Sigmoid colon (tissue), 7 donors: Measurements from ENCODE around the gene ABCG2. TPM values are rescaled to one million over a fixed set of nuclear protein-coding genes. Genes with fewer than 3 reads are reported as not detected.

Source experiments
- DNase-seq: peaks from one replicate; pipeline ENCODE4 v3.0.0-alpha.2; 2019
- H3K27ac ChIP-seq, 4 donors: fragments of 200-600 bp; sonication (generic); one replicate each; pipeline ENCODE4 v1.5.1; 2016 to 2019; ENCODE audit warnings: mild to moderate bottlenecking in 1 of 4
- H3K27me3 ChIP-seq, 3 donors: fragments of 200-600 bp; sonication (generic); one replicate each; pipeline ENCODE4 v1.5.1; 2019; ENCODE audit warnings: mild to moderate bottlenecking in 1 of 3
- H3K36me3 ChIP-seq, 4 donors: fragments of 200-600 bp; sonication (generic); one replicate each; pipeline ENCODE4 v1.5.1; 2016 to 2019
- H3K4me1 ChIP-seq, 4 donors: fragments of 200-600 bp; sonication (generic); one replicate each; pipeline ENCODE4 v1.5.1; 2017 to 2019
- H3K4me3 ChIP-seq, 4 donors: fragments of 200-600 bp; sonication (generic); one replicate each; pipeline ENCODE4 v1.5.1; 2017 to 2019; ENCODE audit warnings: mild to moderate bottlenecking in 2 of 4, moderate library complexity in 1 of 4
- H3K9me3 ChIP-seq, 4 donors: fragments of 200-600 bp in 3 of 4; sonication (generic) in 3 of 4; one replicate each; pipeline versions ENCODE4 v1.5.1 to v1.6.1; 2013 to 2019
- EP300 ChIP-seq, 4 donors: sonication (generic); formaldehyde crosslinking; IDR thresholded peaks; one replicate each; pipeline ENCODE4 v1.6.1; 2017; ENCODE audit warnings: antibody characterized with exemption in 4 of 4
- POLR2A ChIP-seq, 2 donors: fragments of 450-650 bp; IDR thresholded peaks; one replicate each; pipeline ENCODE4 v1.6.1; 2016; ENCODE audit warnings: antibody characterized with exemption in 2 of 2, mild to moderate bottlenecking in 2 of 2, moderate library complexity in 2 of 2
- POLR2AphosphoS5 ChIP-seq, 4 donors: sonication (generic); formaldehyde crosslinking; IDR thresholded peaks; one replicate each; pipeline ENCODE4 v1.6.1; 2017; ENCODE audit warnings: antibody characterized with exemption in 4 of 4
- WGBS, 2 donors: extraction: QIAGEN DNeasy Blood & Tissue Kit; methylation state at CpG; one replicate each; pipeline ENCODE4 v1.1.7; 2013; 5-methylcytosine and 5-hydroxymethylcytosine counted together
- intact Hi-C: fragments of 100-400 bp; cut with DNase I; formaldehyde crosslinking; loops from one replicate; pipeline ENCODE4 v1.15.1; 2023
- polyA plus RNA-seq, 3 donors: library from polyadenylated mRNA; stranded (reverse); fragments of 200-250 nt; gene quantifications; one replicate each; pipeline ENCODE4 v1.2.3, GENCODE V29; 2013
- total RNA-seq, 4 donors: library from RNA; depleted of rRNA; stranded (reverse); fragments of >200 nt; gene quantifications; one replicate each; pipeline ENCODE4 v1.1.0, GENCODE V29; 2016
- TF ChIP-seq, protein P1 (sequence below), 4 experiments: fragments of 450-650 bp in 3 of 4; fragments of 200-600 bp in 1 of 4; IDR thresholded peaks; one replicate each; pipeline ENCODE4 v1.5.1; 2016 to 2019; ENCODE audit warnings: antibody characterized with exemption in 4 of 4, mild to moderate bottlenecking in 3 of 4, moderate library complexity in 2 of 4
- donor health status: healthy with polysubstance abuse.
- donor health status: Bipolar disorder and iron deficiency.
- donor health status: healthy.

The ABCG2 gene
- total and polyA plus RNA-seq, 7 donors, result 1.1 to 36.5 (median 2.9) TPM

DNA sequence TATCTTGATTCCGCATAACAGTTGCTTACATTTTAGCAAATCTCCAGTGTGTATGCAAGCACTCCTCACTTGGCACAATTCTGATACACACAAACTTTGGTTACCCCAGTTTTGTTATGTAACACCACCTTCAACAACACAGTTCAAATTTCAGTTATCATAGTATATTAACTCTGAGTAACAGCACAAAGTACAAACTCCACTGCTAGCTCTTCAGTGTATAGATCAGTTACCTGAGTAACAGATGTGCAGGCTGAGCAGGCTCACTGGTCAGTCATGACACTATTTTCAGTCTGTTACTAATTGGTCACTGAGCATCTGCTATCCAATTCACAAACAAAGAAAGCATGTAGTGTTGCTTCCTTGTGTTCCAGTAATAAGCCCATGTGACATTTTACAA is 95.6 kb downstream of the ABCG2 start:
- no peak overlapping the region for H3K4me3 ChIP-seq
- no peaks in the 10 kb centered on the region for H3K4me1 ChIP-seq
- no peak overlapping the region for H3K27ac ChIP-seq
- TF ChIP-seq, protein P1, sequence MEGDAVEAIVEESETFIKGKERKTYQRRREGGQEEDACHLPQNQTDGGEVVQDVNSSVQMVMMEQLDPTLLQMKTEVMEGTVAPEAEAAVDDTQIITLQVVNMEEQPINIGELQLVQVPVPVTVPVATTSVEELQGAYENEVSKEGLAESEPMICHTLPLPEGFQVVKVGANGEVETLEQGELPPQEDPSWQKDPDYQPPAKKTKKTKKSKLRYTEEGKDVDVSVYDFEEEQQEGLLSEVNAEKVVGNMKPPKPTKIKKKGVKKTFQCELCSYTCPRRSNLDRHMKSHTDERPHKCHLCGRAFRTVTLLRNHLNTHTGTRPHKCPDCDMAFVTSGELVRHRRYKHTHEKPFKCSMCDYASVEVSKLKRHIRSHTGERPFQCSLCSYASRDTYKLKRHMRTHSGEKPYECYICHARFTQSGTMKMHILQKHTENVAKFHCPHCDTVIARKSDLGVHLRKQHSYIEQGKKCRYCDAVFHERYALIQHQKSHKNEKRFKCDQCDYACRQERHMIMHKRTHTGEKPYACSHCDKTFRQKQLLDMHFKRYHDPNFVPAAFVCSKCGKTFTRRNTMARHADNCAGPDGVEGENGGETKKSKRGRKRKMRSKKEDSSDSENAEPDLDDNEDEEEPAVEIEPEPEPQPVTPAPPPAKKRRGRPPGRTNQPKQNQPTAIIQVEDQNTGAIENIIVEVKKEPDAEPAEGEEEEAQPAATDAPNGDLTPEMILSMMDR (IDR thresholded peaks at IDR 0.05), result no peak
- TF ChIP-seq POLR2AphosphoS5 (IDR thresholded peaks at IDR 0.05) (no peak), POLR2A (IDR thresholded peaks at IDR 0.05) (no peak), EP300 (IDR thresholded peaks at IDR 0.05) (no peak)
- no peak for DNase-seq
- H3K9me3 ChIP-seq, result no peaks in the 10 kb centered on the region
- peaks cover 19 to 98% (median 39%) of the 10 kb centered on the region in 4 donors for H3K36me3 ChIP-seq
- WGBS, 2 donors, result 78 to 92% methylated on average over 1 of the region's 1 CpG
- no peaks in the 10 kb centered on the region for H3K27me3 ChIP-seq
- intact Hi-C loops, result no loop called here

DNA sequence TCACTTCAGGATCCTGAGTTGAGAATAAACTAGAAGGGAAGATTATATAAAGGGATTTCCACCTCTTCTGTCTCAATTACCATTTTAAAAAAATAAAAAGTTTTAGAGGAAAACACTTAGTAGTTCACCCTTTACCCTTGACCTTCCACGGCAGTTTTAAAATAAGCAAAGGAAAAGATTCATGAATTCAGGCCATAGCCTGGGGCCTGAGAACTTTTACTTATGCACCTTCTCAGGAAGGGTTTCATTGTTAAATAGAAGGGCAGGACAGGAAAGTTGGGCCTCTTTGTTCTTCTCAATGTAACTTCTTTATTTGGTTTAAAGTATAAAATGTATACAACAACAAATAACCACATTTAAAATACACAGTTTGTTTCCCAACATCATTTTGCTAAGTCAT is 96.1 kb downstream of the ABCG2 start:
- Histone ChIP-seq H3K36me3 (peaks cover 13 to 98% (median 37%) of the 10 kb centered on the region in 4 donors), H3K27me3 (no peaks in the 10 kb centered on the region), H3K9me3 (no peaks in the 10 kb centered on the region), H3K4me1 (no peaks in the 10 kb centered on the region), H3K27ac (no peak overlapping the region), H3K4me3 (no peak overlapping the region)
- 71 to 73% methylated on average over 1 of the region's 1 CpG for WGBS, 2 donors
- DNase-seq, result no peak
- intact Hi-C loops, result no loop called here
- TF ChIP-seq EP300 (IDR thresholded peaks at IDR 0.05) (no peak), POLR2AphosphoS5 (IDR thresholded peaks at IDR 0.05) (no peak), POLR2A (IDR thresholded peaks at IDR 0.05) (no peak)
- TF ChIP-seq, protein P1 (IDR thresholded peaks at IDR 0.05), result no peak

- intact Hi-C loops, result no loop called here
- H3K36me3 ChIP-seq, result peaks cover 4 to 98% (median 31%) of the 10 kb centered on the region in 4 donors
- no peaks in the 10 kb centered on the region for H3K27me3 ChIP-seq
- H3K9me3 ChIP-seq, result no peaks in the 10 kb centered on the region
- H3K27ac ChIP-seq, result no peak overlapping the region
- no peaks in the 10 kb centered on the region for H3K4me1 ChIP-seq
- no peak overlapping the region for H3K4me3 ChIP-seq
- no peak for TF ChIP-seq EP300 (IDR thresholded peaks at IDR 0.05)
- TF ChIP-seq, protein P1 (IDR thresholded peaks at IDR 0.05), result no peak
- TF ChIP-seq POLR2AphosphoS5 (IDR thresholded peaks at IDR 0.05), result no peak
- no peak for TF ChIP-seq POLR2A (IDR thresholded peaks at IDR 0.05)
- WGBS, 2 donors, result 90 to 93% methylated on average over 2 of the region's 2 CpGs
- no peak for DNase-seq
These were observed 98.0 kb downstream of the ABCG2 start for GRCh38 chr4:88060431-88060830.

GRCh38 chr4:88059766-88060165 is 98.7 kb downstream of the ABCG2 start:
- DNase-seq, result no peak
- no peaks in the 10 kb centered on the region for H3K4me1 ChIP-seq
- no peak overlapping the region for H3K4me3 ChIP-seq
- intact Hi-C loops, result no loop called here
- peaks cover 4 to 98% (median 27%) of the 10 kb centered on the region in 4 donors for H3K36me3 ChIP-seq
- H3K9me3 ChIP-seq, result no peaks in the 10 kb centered on the region
- 46 to 63% methylated on average over 2 of the region's 2 CpGs for WGBS, 2 donors
- H3K27me3 ChIP-seq, result no peaks in the 10 kb centered on the region
- TF ChIP-seq, protein P1 (IDR thresholded peaks at IDR 0.05), result no peak
- no peak overlapping the region for H3K27ac ChIP-seq

DNA sequence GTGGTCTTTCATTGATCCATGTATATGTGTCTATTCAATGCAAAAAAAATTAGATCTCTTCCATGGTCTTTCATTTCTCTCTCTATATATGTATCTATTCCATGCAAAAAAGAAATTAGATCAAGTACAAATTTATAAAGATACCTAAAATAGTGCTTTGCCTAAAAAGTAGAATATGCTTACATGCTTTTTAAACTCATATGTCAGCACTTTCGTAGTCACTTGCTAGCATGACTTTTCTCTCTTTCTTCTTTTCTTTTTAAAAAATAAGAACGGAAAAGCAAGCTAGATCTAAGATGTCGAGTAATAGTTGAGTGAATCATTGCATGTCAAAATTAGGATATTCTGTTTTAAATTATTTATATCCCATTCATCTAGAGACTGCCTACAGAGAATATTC is 100.1 kb downstream of the ABCG2 start:
- Histone ChIP-seq H3K4me3 (no peak overlapping the region), H3K36me3 (peaks cover 4 to 97% (median 25%) of the 10 kb centered on the region in 4 donors), H3K4me1 (no peaks in the 10 kb centered on the region), H3K27ac (no peak overlapping the region), H3K9me3 (no peaks in the 10 kb centered on the region), H3K27me3 (no peaks in the 10 kb centered on the region)
- intact Hi-C loops, result no loop called here
- TF ChIP-seq POLR2AphosphoS5 (IDR thresholded peaks at IDR 0.05) (no peak), POLR2A (IDR thresholded peaks at IDR 0.05) (no peak), EP300 (IDR thresholded peaks at IDR 0.05) (no peak)
- TF ChIP-seq, protein P1 (IDR thresholded peaks at IDR 0.05), result no peak
- WGBS, 2 donors, result 92 to 96% methylated on average over 3 of the region's 3 CpGs
- DNase-seq, result no peak
